Measurements from ENCODE around the gene FHAD1. TPM values are rescaled to one million over a fixed set of nuclear protein-coding genes. Genes with fewer than 3 reads are reported as not detected.
"Not testable (repeated sequence)": the region's sequence is repeated elsewhere in the genome, so short reads cannot be mapped to it uniquely, and the experiment has no call there.

The FHAD1 gene
- total and polyA plus RNA-seq, 2 experiments from 2014 or later, result 0.13 to 0.68 TPM

- Histone ChIP-seq H3K4me2 (no peak overlapping the region), H3K79me2 (no peaks in the 10 kb centered on the region), H3K9me3 (ENCODE audit: low read depth) (no peaks in the 10 kb centered on the region), H3K27me3 (no peaks in the 10 kb centered on the region), H2AFZ (no peak overlapping the region), H3K9me2 (replicated peaks; ENCODE audit: insufficient read depth) (no peaks in the 10 kb centered on the region), H3K36me3 (replicated peaks; ENCODE audit: insufficient read depth, low read depth) (no peaks in the 10 kb centered on the region), H4K20me1 (ENCODE audit: insufficient read depth, poor library complexity, severe bottlenecking) (no peaks in the 10 kb centered on the region), H3K4me3 (no peak overlapping the region), H3K27ac (no peak overlapping the region), H3K4me1 (ENCODE audit: insufficient read depth) (peaks cover 16% of the 10 kb centered on the region)
- WGBS (ENCODE audit: low lambda C conversion rate, missing lambda C conversion rate), result 84% methylated on average over 4 of the region's 4 CpGs
- TF ChIP-seq EZH2phosphoT487 (IDR thresholded peaks at IDR 0.05; ENCODE audit: low read depth, severe bottlenecking, unreplicated experiment), result no peak
- no peak for TF ChIP-seq CTCF (IDR thresholded peaks at IDR 0.05; ENCODE audit: poor library complexity)
- TF ChIP-seq EZH2 (IDR thresholded peaks at IDR 0.05; ENCODE audit: borderline replicate concordance), result no peak
- DNase-seq (ENCODE audit: low spot score), result no peak
Measured at GRCh38 chr1:15431571-15431948, 184.5 kb downstream of the FHAD1 start.

GRCh38 chr1:15432324-15432723 lies 185.3 kb downstream of the FHAD1 start:
- H3K27me3 ChIP-seq, result no peaks in the 10 kb centered on the region
- H3K36me3 ChIP-seq (replicated peaks; ENCODE audit: insufficient read depth, low read depth), result no peaks in the 10 kb centered on the region
- no peaks in the 10 kb centered on the region for H3K79me2 ChIP-seq
- TF ChIP-seq EZH2phosphoT487 (IDR thresholded peaks at IDR 0.05; ENCODE audit: low read depth, severe bottlenecking, unreplicated experiment) (no peak), EZH2 (IDR thresholded peaks at IDR 0.05; ENCODE audit: borderline replicate concordance) (no peak), CTCF (IDR thresholded peaks at IDR 0.05; ENCODE audit: poor library complexity) (no peak)
- no peak overlapping the region for H3K4me3 ChIP-seq
- H3K9me3 ChIP-seq (ENCODE audit: low read depth), result no peaks in the 10 kb centered on the region
- no peaks in the 10 kb centered on the region for H4K20me1 ChIP-seq (ENCODE audit: insufficient read depth, poor library complexity, severe bottlenecking)
- no peaks in the 10 kb centered on the region for H3K9me2 ChIP-seq (replicated peaks; ENCODE audit: insufficient read depth)
- no peak overlapping the region for H3K4me2 ChIP-seq
- 60% methylated on average over 5 of the region's 9 CpGs for whole genome bisulfite sequencing (ENCODE audit: low lambda C conversion rate, missing lambda C conversion rate)
- H3K27ac ChIP-seq, result no peak overlapping the region
- no peak overlapping the region for H2AFZ ChIP-seq
- peak; percentile 54 for DNase-seq (ENCODE audit: low spot score)
- peaks cover 9% of the 10 kb centered on the region for H3K4me1 ChIP-seq (ENCODE audit: insufficient read depth)

- no peak overlapping the region for H2AFZ ChIP-seq
- H3K27me3 ChIP-seq, result no peaks in the 10 kb centered on the region
- DNase-seq (ENCODE audit: low spot score), result no peak
- H3K36me3 ChIP-seq (replicated peaks; ENCODE audit: insufficient read depth, low read depth), result no peaks in the 10 kb centered on the region
- no peaks in the 10 kb centered on the region for H4K20me1 ChIP-seq (ENCODE audit: insufficient read depth, poor library complexity, severe bottlenecking)
- no peaks in the 10 kb centered on the region for H3K79me2 ChIP-seq
- no peak overlapping the region for H3K27ac ChIP-seq
- TF ChIP-seq EZH2phosphoT487 (IDR thresholded peaks at IDR 0.05; ENCODE audit: low read depth, severe bottlenecking, unreplicated experiment), result no peak
- TF ChIP-seq EZH2 (IDR thresholded peaks at IDR 0.05; ENCODE audit: borderline replicate concordance), result no peak
- no peak for TF ChIP-seq CTCF (IDR thresholded peaks at IDR 0.05; ENCODE audit: poor library complexity)
- 89% methylated on average over 9 of the region's 9 CpGs for WGBS (ENCODE audit: low lambda C conversion rate, missing lambda C conversion rate)
- no peak overlapping the region for H3K4me3 ChIP-seq
- peaks cover 8% of the 10 kb centered on the region for H3K4me1 ChIP-seq (ENCODE audit: insufficient read depth)
- H3K4me2 ChIP-seq, result no peak overlapping the region
- no peaks in the 10 kb centered on the region for H3K9me2 ChIP-seq (replicated peaks; ENCODE audit: insufficient read depth)
- no peaks in the 10 kb centered on the region for H3K9me3 ChIP-seq (ENCODE audit: low read depth)
Measured at GRCh38 chr1:15433471-15433870, 186.4 kb downstream of the FHAD1 start.

- not testable (repeated sequence) for H3K27ac ChIP-seq; DNase-seq (ENCODE audit: low spot score)
Measured at GRCh38 chr1:15434739-15435138, 187.7 kb downstream of the FHAD1 start.

More at GRCh38 chr1:15434739-15435138, 187.7 kb downstream of the FHAD1 start:
- H3K4me1 ChIP-seq (ENCODE audit: insufficient read depth); H3K27me3 ChIP-seq; H3K9me2 ChIP-seq (replicated peaks; ENCODE audit: insufficient read depth); H3K4me3 ChIP-seq; H2AFZ ChIP-seq; H3K36me3 ChIP-seq (replicated peaks; ENCODE audit: insufficient read depth, low read depth); H3K4me2 ChIP-seq; H3K79me2 ChIP-seq; H4K20me1 ChIP-seq (ENCODE audit: insufficient read depth, poor library complexity, severe bottlenecking); H3K9me3 ChIP-seq (ENCODE audit: low read depth): not testable (repeated sequence)
- 59% methylated on average over 8 of the region's 8 CpGs for WGBS (ENCODE audit: low lambda C conversion rate, missing lambda C conversion rate)

Measured in hepatocyte (in vitro differentiated cells).